ENCODE results near the gene TRIM26. TPM values are rescaled to one million over a fixed set of nuclear protein-coding genes. Genes with fewer than 3 reads are reported as not detected.

Gene TRIM26
- total and polyA plus RNA-seq, 8 donors = 29.4 to 51.3 (median 31.9) TPM

- no peaks in the 10 kb centered on the region for H3K9me3 ChIP-seq
- peaks cover 0 to 7% of the 10 kb centered on the region in 2 donors for H3K4me1 ChIP-seq
- DNase-seq = no peak
- peaks cover 0 to 16% of the 10 kb centered on the region in 2 donors for H3K27me3 ChIP-seq
- no peak for TF ChIP-seq CTCF (IDR thresholded peaks at IDR 0.05)
- H3K36me3 ChIP-seq = no peaks in the 10 kb centered on the region
- no peak overlapping the region for H3K4me3 ChIP-seq
- no peak for ATAC-seq
- intact Hi-C loops (cut with DNase I) = no loop called here
- H3K27ac ChIP-seq = no peak overlapping the region
Observed at GRCh38 chr6:30149858-30150550, 63.2 kb downstream of the TRIM26 start.

GRCh38 chr6:30149234-30149633 lies 64.0 kb downstream of the TRIM26 start:
- no peak overlapping the region for H3K27ac ChIP-seq
- peaks cover 4 to 22% of the 10 kb centered on the region in 2 donors for H3K27me3 ChIP-seq
- H3K4me1 ChIP-seq = peaks cover 0 to 7% of the 10 kb centered on the region in 2 donors
- DNase-seq (no peak), ATAC-seq (no peak)
- intact Hi-C loops (cut with DNase I) = no loop called here
- H3K4me3 ChIP-seq = no peak overlapping the region
- H3K36me3 ChIP-seq = no peaks in the 10 kb centered on the region
- no peaks in the 10 kb centered on the region for H3K9me3 ChIP-seq
- TF ChIP-seq CTCF (IDR thresholded peaks at IDR 0.05) = no peak

- H3K27me3 ChIP-seq = peaks cover 7 to 32% of the 10 kb centered on the region in 2 donors
- H3K9me3 ChIP-seq = no peaks in the 10 kb centered on the region
- no peak overlapping the region for H3K27ac ChIP-seq
- no peak for TF ChIP-seq CTCF (IDR thresholded peaks at IDR 0.05)
- no peaks in the 10 kb centered on the region for H3K4me1 ChIP-seq
- ATAC-seq = no peak
- H3K36me3 ChIP-seq = no peaks in the 10 kb centered on the region
- intact Hi-C loops (cut with DNase I) = no loop called here
- DNase-seq = no peak
- no peak overlapping the region for H3K4me3 ChIP-seq
Observed at GRCh38 chr6:30147096-30147495, 66.1 kb downstream of the TRIM26 start.

GRCh38 chr6:30145818-30146217 lies 67.4 kb downstream of the TRIM26 start:
- TF ChIP-seq CTCF (IDR thresholded peaks at IDR 0.05) = no peak
- H3K27ac ChIP-seq = no peak overlapping the region
- ATAC-seq = no peak

GRCh38 chr6:30144811-30145210 lies 68.4 kb downstream of the TRIM26 start:
- no peaks in the 10 kb centered on the region for H3K9me3 ChIP-seq
- no peak overlapping the region for H3K27ac ChIP-seq
- intact Hi-C loops (cut with DNase I) = no loop called here
- no peaks in the 10 kb centered on the region for H3K36me3 ChIP-seq
- TF ChIP-seq CTCF (IDR thresholded peaks at IDR 0.05) = no peak
- ATAC-seq (no peak), DNase-seq (no peak)
- H3K4me1 ChIP-seq = no peaks in the 10 kb centered on the region
- no peak overlapping the region for H3K4me3 ChIP-seq
- peaks cover 12 to 39% of the 10 kb centered on the region in 2 donors for H3K27me3 ChIP-seq

More at GRCh38 chr6:30145818-30146217, 67.4 kb downstream of the TRIM26 start:
- Histone ChIP-seq H3K9me3 (no peaks in the 10 kb centered on the region), H3K4me3 (no peak overlapping the region), H3K36me3 (no peaks in the 10 kb centered on the region), H3K4me1 (no peaks in the 10 kb centered on the region), H3K27me3 (peaks cover 12 to 38% of the 10 kb centered on the region in 2 donors)
- intact Hi-C loops (cut with DNase I) = no loop called here
- DNase-seq = no peak

All from left lung (tissue), 10 donors.